ENCODE measurements around the gene JMJD7.

JMJD7 gene

GRCh38 chr15:41847981-41848380, 20.1 kb downstream of the JMJD7 start:
- DNase-seq: no peak

GRCh38 chr15:41848631-41849030, 20.7 kb downstream of the JMJD7 start:
- DNase-seq: no peak

- no peak for DNase-seq
Measured at GRCh38 chr15:41849204-41849603, 21.3 kb downstream of the JMJD7 start.

DNA sequence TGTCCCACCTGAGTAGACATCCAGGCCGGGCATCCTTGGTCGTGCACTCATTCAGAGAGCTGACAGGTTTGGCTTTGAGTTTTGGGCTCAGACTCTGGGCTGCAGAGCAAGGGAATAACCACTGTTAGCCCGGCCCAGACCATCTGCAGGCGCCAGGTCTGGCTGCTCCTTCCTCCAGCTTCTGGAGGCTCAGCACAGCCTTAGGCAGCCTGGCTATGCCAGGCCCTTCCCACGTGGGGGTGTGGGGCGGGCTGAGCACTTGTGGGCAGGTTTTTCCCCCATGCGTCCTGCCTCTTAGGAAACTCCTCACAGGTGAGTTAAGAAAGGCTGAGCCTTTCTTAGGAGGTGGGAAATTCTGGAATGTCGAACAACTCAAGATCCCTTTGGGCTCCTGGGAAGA, 22.0 kb downstream of the JMJD7 start:
- DNase-seq: no peak

- DNase-seq: no peak
Measured at GRCh38 chr15:41850482-41851166, 22.7 kb downstream of the JMJD7 start.

DNA sequence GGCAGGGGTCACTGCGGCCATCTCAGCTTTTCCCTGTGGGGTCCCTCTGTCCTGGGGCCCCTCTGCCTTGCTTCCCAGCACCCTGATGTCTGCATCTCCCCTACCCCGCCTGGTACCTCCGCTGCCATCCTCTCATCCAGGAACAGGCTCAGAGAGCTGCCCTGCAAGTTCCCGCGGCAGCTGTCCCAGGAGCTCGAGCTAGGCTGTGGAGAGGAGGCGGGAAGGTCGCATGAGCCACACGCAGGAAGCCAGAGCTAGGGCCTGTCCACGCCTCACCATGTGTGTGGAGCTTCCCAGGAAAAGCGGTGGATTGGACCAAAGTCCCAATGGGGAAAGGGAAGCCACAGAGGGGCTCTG, 23.3 kb downstream of the JMJD7 start:
- DNase-seq: no peak

DNA sequence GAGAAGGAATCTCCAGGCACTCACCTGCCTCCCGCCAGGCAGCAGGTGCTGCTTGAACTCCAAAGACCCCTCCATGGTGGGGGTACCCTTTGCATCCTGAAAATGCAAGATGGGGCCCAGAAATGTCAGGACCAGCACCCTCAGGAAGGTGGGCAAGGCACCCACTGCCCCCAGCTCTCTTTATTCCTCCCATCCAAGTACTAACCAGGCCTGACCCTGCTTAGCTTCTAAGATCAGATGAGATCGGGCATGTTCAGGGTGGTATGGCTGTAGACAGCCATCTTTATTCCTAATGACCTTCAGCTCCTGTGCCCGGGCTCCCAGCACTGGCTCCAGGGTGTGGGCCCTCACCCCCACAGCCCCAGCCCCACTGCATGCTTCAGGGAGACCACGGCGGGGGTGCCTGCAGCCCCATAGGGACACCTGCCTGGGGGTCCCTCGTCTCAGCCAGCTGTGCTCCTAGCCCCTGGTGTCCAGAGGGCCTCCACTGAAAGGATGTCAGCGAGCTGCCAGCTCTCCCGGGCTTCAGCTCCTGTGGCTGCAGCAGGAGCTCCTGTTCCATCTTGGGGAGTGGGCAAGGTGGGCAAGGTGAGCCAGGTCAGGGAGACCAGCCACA, 24.0 kb downstream of the JMJD7 start:
- DNase-seq: no peak

- DNase-seq: no peak
Measured at GRCh38 chr15:41852736-41853590, 25.1 kb downstream of the JMJD7 start.

GRCh38 chr15:41853831-41854230, 25.9 kb downstream of the JMJD7 start:
- DNase-seq: no peak

- no peak for DNase-seq
Measured at GRCh38 chr15:41854443-41854842, 26.6 kb downstream of the JMJD7 start.

DNA sequence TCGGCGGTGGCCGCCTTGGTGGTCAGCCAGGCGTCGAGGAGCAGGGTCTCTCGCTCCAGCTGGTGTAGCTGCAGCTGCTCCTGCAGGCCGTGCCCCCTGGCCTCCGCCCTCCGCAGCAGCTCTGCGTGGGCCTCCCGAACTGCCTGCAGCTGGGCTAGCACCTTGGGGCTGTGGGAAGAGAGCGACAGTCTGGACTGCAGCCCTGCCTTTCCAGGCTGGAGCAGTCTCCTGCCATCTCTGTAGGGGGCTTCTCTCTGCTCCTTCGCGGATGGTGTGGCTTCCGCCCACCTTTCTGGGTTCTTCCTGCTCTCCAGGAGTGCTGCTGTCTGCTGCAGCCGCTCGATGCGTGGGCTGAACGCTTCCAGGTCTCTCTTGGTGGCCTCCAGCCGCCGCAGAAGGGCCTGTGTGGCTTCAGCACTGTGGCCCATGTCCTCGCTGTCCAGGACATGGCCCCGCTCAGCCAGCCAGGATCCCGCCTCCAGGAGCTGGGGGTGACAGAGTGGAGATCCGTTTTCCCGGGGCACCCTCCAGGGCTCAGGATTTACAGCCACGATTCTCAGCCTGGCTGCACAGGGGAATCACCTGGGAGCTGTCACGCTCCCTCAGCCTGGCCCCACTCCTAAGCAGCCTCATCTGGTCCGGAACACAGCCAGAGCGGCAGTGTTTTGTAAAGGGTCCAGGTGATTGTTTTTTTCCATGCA, 27.5 kb downstream of the JMJD7 start:
- no peak for DNase-seq

DNA sequence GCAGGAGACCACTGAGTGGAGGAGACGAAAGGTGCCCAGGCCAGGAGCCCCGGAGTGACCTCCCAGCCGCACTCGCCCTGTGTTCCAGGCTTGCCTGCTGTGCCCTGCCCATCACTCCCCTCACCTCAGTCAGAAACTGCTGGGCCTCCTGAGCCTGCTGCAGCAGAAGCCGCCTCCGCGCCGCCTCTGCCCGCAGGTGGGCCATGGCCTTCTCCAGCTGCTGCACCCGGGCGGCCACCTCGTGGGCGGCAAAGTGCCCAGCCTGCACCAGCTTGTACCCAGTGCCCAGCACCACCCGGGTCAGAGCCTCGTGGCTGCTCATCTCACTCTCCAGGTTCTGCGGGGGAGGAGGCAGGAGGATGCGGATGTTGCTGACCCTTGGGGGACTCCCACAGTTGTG, 28.4 kb downstream of the JMJD7 start:
- no peak for DNase-seq

DNA sequence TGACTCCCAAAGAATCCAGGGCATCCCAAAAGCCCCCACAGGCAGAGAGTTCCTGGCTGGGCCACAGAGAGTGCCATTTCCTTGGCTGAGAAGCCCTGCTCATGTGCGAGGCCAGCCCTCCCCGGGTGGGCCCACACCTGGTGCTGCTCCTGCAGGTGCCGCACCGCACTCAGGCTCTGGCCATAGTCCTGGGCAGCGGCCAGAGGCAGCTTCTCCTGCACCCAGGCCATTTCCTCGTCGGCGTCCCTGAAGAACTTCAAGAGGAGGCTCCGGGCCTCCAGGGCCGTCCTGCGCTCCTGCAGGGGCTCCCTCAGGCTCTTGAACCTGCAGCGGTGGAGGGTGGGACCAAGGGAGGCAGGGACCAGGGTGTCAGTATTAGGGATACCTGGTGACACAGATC, 28.8 kb downstream of the JMJD7 start:
- no peak for DNase-seq

GRCh38 chr15:41857316-41857715, 29.4 kb downstream of the JMJD7 start:
- DNase-seq: no peak

DNA sequence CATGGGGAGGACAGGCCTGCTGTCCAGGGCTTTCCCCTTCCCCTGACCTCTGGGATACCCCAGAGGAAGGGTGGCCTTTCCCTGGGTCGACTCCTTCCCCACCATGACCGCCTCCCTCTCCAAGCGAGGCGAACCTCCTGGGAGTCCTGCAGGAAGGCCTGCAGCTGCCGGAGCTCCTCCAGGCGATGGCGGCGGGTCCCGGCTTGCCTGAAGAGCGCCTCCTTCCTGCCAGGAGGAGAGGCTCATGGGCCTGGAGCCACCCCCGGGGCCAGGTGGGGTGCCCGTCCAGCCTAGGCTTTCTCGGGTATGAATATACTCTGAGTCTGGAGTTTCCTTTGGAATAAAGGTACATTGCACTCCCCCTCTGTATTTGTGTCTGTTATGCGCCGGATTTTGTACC, 30.9 kb downstream of the JMJD7 start:
- DNase-seq: no peak

DNA sequence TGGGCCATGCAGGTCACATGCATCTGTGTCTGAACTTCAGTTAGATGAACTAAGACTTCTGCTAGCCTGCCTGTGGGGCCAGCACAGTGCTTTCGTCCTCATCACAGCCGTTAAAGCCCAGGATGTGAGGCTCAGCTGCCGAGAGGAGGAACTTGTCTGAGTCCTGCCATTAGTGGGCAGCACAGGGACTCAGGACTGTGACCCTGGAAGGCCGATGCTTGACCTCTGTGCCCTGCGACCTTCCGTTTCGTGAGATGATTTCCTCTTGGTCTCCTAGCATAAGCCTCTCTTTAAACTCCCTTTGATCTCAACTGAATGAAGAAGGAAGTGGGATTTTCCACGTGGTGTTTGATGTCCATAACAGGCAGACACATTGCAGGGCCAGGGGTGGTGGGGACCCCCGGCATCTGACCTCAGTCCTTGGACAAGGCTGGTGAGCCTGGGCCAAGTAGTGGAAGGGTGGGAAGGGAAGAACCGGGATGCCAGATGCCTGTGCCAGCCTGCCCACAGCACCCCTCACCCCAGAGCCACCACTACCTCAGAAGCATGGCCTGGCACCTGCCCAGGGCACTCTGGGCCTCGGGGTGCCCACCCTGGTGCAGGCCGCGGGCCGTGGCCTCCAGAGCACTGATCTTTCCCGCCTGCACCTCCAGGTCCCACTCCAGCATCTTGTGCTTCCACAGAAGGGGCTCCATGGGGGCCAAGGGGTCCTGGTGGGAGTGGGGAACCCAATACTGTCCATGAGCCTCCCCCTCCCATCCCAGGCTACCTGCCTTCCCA, 32.3 kb downstream of the JMJD7 start:
- peak in 1 of 2 donors; percentile 34 for DNase-seq

DNA sequence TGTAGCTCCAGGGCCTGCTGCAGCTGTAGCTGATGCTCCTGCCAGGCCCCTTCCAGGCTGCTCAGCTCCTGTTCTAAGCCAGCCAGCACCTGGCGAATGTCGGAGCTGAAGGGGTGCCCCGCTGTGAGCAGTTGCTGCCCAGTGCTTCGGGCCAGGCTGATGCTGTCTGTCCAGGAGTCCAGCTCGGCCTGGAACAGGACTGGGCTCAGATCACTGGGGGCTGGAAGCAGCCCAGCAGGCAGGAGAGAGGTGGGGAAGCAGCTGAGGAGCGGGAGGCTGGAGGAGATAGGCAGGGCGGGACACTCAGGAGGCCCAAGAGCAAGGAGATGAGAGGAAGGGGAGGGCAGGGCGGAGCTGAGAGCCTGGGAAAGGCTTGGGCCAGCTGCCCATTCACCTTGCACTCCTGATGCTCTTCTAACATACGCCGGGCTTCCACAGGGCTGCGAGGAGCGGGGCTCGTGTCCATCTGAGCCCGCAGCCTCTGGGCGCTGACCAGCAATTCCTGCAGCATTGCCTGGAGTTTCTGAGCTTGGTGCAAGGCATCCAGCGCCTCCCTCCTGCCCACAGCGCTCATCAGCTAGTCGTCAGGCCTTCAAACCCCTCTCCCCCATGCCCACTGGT, 34.0 kb downstream of the JMJD7 start:
- DNase-seq: no peak

GRCh38 chr15:41862515-41863116, 34.7 kb downstream of the JMJD7 start:
- no peak for DNase-seq

- DNase-seq: no peak
Measured at GRCh38 chr15:41865490-41866055, 37.7 kb downstream of the JMJD7 start.

- no peak for DNase-seq
Measured at GRCh38 chr15:41866263-41866703, 38.4 kb downstream of the JMJD7 start.

- no peak for DNase-seq
Measured at GRCh38 chr15:41866872-41867579, 39.1 kb downstream of the JMJD7 start.
